SK-N-DZ (cell line): Measurements from ENCODE around the gene SCRN2.

Experiments
- DNase-seq: peaks from one replicate; pipeline ENCODE4 v3.0.0-alpha.2; 2015; ENCODE audit warnings: low spot score

SCRN2 gene

GRCh38 chr17:47846716-47847340 lies 5.8 kb upstream of the SCRN2 start:
- no peak for DNase-seq

- DNase-seq, result no peak
Observed at GRCh38 chr17:47845716-47846075, 4.6 kb upstream of the SCRN2 start.

- no peak for DNase-seq
Observed at GRCh38 chr17:47844814-47845715, 4.0 kb upstream of the SCRN2 start.

- no peak for DNase-seq
Observed at GRCh38 chr17:47844227-47844626, 3.2 kb upstream of the SCRN2 start.

GRCh38 chr17:47843391-47843730 lies 2.3 kb upstream of the SCRN2 start:
- DNase-seq, result no peak

GRCh38 chr17:47841488-47842291 lies 617 bp upstream of the SCRN2 start:
- no peak for DNase-seq

GRCh38 chr17:47840001-47840741 lies 902 bp downstream of the SCRN2 start:
- DNase-seq, result no peak

- no peak for DNase-seq
Observed at GRCh38 chr17:47839071-47839470, 2.0 kb downstream of the SCRN2 start.

GRCh38 chr17:47838636-47839035 lies 2.4 kb downstream of the SCRN2 start:
- DNase-seq, result no peak

GRCh38 chr17:47837401-47838039 lies 3.6 kb downstream of the SCRN2 start:
- no peak for DNase-seq

- no peak for DNase-seq
Observed at GRCh38 chr17:47836601-47837000, 4.5 kb downstream of the SCRN2 start.

GRCh38 chr17:47834756-47835155 lies 6.3 kb downstream of the SCRN2 start:
- no peak for DNase-seq

- no peak for DNase-seq
Observed at GRCh38 chr17:47831934-47832327, 9.1 kb downstream of the SCRN2 start.

- DNase-seq, result peak; percentile 95
Observed at GRCh38 chr17:47831003-47831933, 9.8 kb downstream of the SCRN2 start, which contains the start of the genes LRRC46 and MRPL10. LRRC46 (plus strand) TSS chr17:47831670; CDS start chr17:47831990, 320 bp downstream. MRPL10 (minus strand) TSS chr17:47831541; CDS start chr17:47831511, 30 bp downstream.

GRCh38 chr17:47830396-47831002 lies 10.6 kb downstream of the SCRN2 start:
- no peak for DNase-seq

- DNase-seq, result no peak
Observed at GRCh38 chr17:47829870-47830269, 11.2 kb downstream of the SCRN2 start.

- no peak for DNase-seq
Observed at GRCh38 chr17:47823519-47823918, 17.6 kb downstream of the SCRN2 start.

GRCh38 chr17:47822785-47823184 lies 18.3 kb downstream of the SCRN2 start:
- DNase-seq, result no peak
